Activated B cell treated with CpG ODN at 0.5 μM for 24 hours (primary cell): Measurements from ENCODE around the gene KLRF1. TPM values are rescaled to one million over a fixed set of nuclear protein-coding genes. Genes with fewer than 3 reads are reported as not detected.

ENCODE experiments used
- ATAC-seq: fragments of 200-7000 bp; cut with Tn5 transposase; one replicate; pipeline ENCODE4 v1.10.0; 2021; ENCODE audit warnings: low read depth, mild to moderate bottlenecking, moderate library complexity
- CTCF ChIA-PET: fragments of 350-600 bp; sonication (Branson Sonifier 250); formaldehyde crosslinking; loops from one replicate; lab custom pipeline; 2021; ENCODE audit warnings: antibody characterized with exemption; lab: Charles Lee
- POLR2A ChIA-PET: fragments of 350-600 bp; sonication (Branson Sonifier 250); formaldehyde crosslinking; loops from one replicate; lab custom pipeline; 2021; ENCODE audit warnings: antibody characterized with exemption; lab: Charles Lee
- DNase-seq: peaks from one replicate; pipeline ENCODE4 v3.0.0; 2022
- H3K27ac Mint-ChIP-seq: one replicate; pipeline ENCODE4 v1.8.0; 2020; ENCODE audit warnings: mixed read lengths
- H3K27me3 Mint-ChIP-seq: one replicate; pipeline ENCODE4 v1.8.0; 2021; ENCODE audit warnings: mixed read lengths
- H3K36me3 Mint-ChIP-seq: one replicate; pipeline ENCODE4 v1.8.0; 2021; ENCODE audit warnings: low read depth, mixed read lengths
- H3K4me1 Mint-ChIP-seq: one replicate; pipeline ENCODE4 v1.8.0; 2021; ENCODE audit warnings: mixed read lengths
- H3K4me3 Mint-ChIP-seq: one replicate; pipeline ENCODE4 v1.8.0; 2020; ENCODE audit warnings: mild to moderate bottlenecking, mixed read lengths
- H3K9me3 Mint-ChIP-seq: one replicate; pipeline ENCODE4 v1.8.0; 2020; ENCODE audit warnings: mixed read lengths
- intact Hi-C: fragments of 100-400 bp; cut with micrococcal nuclease; formaldehyde crosslinking; loops from one replicate; pipeline ENCODE4 v1.15.1; 2024
- total RNA-seq: library from RNA; stranded (reverse); gene quantifications from 2 replicates; pipeline ENCODE4 v1.2.3, GENCODE V29; 2022
- TF ChIP-seq, protein P1 (sequence below): fragments of 200-600 bp; IDR thresholded peaks from one replicate; pipeline ENCODE4 v1.8.0; 2022; ENCODE audit warnings: antibody characterized with exemption, mild to moderate bottlenecking

KLRF1 gene
- total RNA-seq, 1 donor from 2014 or later: 0.67 TPM

DNA sequence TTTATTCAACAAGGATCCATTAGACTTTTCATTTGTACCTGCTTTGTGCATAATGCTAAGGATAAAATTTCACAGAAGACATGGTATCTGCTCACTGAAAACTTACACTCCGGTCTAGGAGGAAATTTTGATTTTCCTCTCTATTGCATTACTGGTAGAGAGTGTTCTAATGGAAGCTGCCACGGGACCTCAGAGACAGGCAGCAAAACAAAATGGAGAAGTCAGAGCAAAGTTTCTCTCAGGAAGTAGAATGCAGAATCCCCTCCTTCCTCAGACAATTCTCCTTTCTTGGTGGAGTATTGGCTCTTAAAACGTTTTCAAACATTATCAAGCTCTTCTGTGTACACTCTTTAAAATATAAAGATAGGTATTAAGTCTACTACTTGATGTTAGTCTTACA is 29.6 kb downstream of the KLRF1 start:
- Mint-ChIP-seq H3K27ac (no peak overlapping the region), H3K27me3 (no peaks in the 10 kb centered on the region), H3K36me3 (peaks cover 65% of the 10 kb centered on the region), H3K4me1 (peaks cover 6% of the 10 kb centered on the region), H3K9me3 (no peaks in the 10 kb centered on the region), H3K4me3 (no peak overlapping the region)
- no peak for ATAC-seq
- CTCF ChIA-PET: no interaction called here
- TF ChIP-seq, protein P1, sequence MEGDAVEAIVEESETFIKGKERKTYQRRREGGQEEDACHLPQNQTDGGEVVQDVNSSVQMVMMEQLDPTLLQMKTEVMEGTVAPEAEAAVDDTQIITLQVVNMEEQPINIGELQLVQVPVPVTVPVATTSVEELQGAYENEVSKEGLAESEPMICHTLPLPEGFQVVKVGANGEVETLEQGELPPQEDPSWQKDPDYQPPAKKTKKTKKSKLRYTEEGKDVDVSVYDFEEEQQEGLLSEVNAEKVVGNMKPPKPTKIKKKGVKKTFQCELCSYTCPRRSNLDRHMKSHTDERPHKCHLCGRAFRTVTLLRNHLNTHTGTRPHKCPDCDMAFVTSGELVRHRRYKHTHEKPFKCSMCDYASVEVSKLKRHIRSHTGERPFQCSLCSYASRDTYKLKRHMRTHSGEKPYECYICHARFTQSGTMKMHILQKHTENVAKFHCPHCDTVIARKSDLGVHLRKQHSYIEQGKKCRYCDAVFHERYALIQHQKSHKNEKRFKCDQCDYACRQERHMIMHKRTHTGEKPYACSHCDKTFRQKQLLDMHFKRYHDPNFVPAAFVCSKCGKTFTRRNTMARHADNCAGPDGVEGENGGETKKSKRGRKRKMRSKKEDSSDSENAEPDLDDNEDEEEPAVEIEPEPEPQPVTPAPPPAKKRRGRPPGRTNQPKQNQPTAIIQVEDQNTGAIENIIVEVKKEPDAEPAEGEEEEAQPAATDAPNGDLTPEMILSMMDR: no peak
- POLR2A ChIA-PET: no interaction called here
- DNase-seq: no peak
- intact Hi-C loops: no loop called here

DNA sequence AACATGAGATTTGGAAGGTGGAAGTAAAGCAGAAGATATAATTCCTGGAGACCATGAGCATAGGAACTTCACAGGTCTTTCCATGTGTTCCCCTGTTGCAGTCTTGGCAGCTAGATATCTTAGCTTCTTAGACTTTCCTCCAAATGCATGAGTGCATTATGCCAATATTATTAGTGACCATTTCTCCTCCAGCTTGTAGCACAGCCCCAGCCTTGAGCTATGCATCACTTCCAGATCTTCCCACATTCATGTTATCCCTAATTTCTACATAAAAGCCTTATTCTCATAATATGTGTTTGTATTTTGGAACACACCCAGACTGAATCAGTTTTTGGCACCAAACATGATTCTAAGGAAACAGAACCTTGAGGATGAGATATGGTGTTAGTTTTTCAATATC is 30.9 kb downstream of the KLRF1 start:
- intact Hi-C loops: no loop called here

DNA sequence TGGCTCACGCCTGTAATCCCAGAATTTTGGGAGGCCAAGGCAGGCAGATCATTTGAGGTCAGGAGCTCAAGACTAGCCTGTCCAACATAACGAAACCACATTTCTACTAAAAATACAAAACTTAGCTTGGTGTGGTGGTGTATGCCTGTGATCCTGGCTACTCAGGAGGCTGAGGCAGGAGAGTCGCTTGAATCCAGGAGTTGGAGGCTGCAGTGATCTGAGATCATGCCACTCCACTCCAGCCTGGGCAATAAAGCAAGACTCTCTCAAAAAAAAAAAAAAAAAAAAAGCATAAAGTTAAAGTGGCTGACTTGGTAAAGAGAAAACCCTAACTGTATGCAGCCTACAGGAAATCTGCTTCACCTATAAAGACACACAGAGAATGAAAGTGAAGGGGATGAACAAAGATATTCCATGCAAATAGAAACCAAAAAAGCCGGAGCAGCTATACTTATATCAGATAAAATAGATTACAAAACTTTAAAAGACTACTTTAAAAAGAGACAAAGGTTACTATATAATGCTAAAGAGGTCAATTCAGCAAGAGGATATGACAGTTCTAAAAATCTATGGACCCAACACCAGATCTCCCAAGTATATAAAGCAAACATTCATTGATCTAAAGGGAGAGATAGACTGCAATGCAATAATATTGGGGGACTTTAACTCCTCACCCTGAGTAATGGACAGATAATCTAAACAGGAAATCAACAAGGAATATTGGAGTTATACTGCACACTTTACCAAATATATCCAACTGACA is 37.8 kb downstream of the KLRF1 start:
- peak overlapping the region; percentile 74 for H3K4me3 Mint-ChIP-seq
- peak overlapping the region; percentile 68 for H3K27ac Mint-ChIP-seq
- H3K4me1 Mint-ChIP-seq: peaks cover 41% of the 10 kb centered on the region
- intact Hi-C loops: loop anchor here (5.0 kb wide), 4 partner anchors 53 to 747 kb away; partner anchors contain the start of gene MAGOHB
- peaks cover 13% of the 10 kb centered on the region for H3K9me3 Mint-ChIP-seq
- TF ChIP-seq, protein P1: no peak
- H3K36me3 Mint-ChIP-seq: peaks cover 37% of the 10 kb centered on the region
- ATAC-seq: peak; percentile 13
- H3K27me3 Mint-ChIP-seq: no peaks in the 10 kb centered on the region
- POLR2A ChIA-PET: interaction anchor here (0.7 kb wide), 2 partner anchors 161 to 191 kb away, joined by 6 to 9 read pairs; no protein-coding TSS in a partner anchor
- CTCF ChIA-PET: no interaction called here
- no peak for DNase-seq

More for the DNA sequence above, 30.9 kb downstream of the KLRF1 start:
- ChIA-PET CTCF (no interaction called here), POLR2A (no interaction called here)
- ATAC-seq: no peak
- H3K4me1 Mint-ChIP-seq: peaks cover 13% of the 10 kb centered on the region
- peaks cover under 1% of the 10 kb centered on the region for H3K9me3 Mint-ChIP-seq
- H3K36me3 Mint-ChIP-seq: peaks cover 62% of the 10 kb centered on the region
- DNase-seq: no peak
- TF ChIP-seq, protein P1: no peak
- no peak overlapping the region for H3K4me3 Mint-ChIP-seq
- no peaks in the 10 kb centered on the region for H3K27me3 Mint-ChIP-seq
- no peak overlapping the region for H3K27ac Mint-ChIP-seq

DNA sequence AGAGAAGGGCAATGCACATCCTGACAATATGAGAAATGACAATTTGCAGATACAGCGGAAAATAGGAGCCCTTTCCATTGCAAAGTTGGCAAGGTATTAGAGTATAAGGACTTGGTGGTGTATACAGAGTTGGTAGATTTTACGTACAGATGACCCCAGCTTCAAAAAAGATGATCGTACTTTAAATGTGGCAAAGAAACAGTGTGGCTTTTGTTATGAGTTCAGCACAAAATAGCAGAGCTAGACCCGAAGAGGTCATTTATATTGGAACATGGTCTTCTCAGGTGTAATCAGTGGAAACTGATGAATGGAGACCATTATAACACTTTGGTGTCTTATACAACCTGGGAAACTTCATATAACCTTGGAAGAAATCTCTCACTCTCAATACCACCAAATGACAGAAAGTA is 39.6 kb downstream of the KLRF1 start:
- POLR2A ChIA-PET: interaction anchor here (0.8 to 3.9 kb wide), 8 partner anchors 40 to 520 kb away, joined by 3 to 16 read pairs (median 4); partner anchors contain the start of genes CD69, CLEC2D and CLEC7A
- CTCF ChIA-PET: interaction anchor here (1.2 to 1.5 kb wide), 2 partner anchors 68 to 69 kb away, joined by 3 to 5 read pairs; no protein-coding TSS in a partner anchor
- Mint-ChIP-seq H3K36me3 (peaks cover 33% of the 10 kb centered on the region), H3K9me3 (peaks cover 13% of the 10 kb centered on the region), H3K4me3 (peak overlapping the region; percentile 83), H3K27ac (peak overlapping the region; percentile 87), H3K4me1 (peaks cover 47% of the 10 kb centered on the region), H3K27me3 (peaks cover 2% of the 10 kb centered on the region)
- DNase-seq (no peak), ATAC-seq (peak; percentile 28)
- TF ChIP-seq, protein P1: no peak
- intact Hi-C loops: loop anchor here (5.0 kb wide), 4 partner anchors 55 to 745 kb away; partner anchors contain the start of gene MAGOHB

DNA sequence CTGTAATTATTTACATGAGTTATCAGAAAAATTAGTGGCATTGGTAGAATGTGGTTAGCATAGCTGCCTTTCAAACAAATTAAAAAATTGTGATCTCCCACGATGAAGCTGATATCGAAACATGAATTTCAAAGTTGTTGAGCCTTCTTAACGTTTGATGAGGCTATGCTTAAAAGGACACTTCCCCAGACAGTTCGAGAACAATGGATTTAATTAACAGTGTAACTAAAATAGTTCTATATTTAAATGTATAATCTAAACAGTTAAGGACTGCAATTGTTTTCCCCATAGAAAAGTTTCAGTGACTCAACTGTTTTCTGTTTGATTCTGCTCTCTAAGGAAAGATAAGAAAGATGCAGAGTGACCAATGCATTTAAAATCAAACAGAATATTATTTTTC is 40.2 kb downstream of the KLRF1 start:
- intact Hi-C loops: loop anchor here (5.0 kb wide), 4 partner anchors 55 to 745 kb away; partner anchors contain the start of gene MAGOHB
- ATAC-seq (no peak), DNase-seq (no peak)
- Mint-ChIP-seq H3K36me3 (peaks cover 32% of the 10 kb centered on the region), H3K4me3 (peak overlapping the region; percentile 83), H3K27me3 (peaks cover 2% of the 10 kb centered on the region), H3K27ac (peak overlapping the region; percentile 87), H3K4me1 (peaks cover 49% of the 10 kb centered on the region), H3K9me3 (peaks cover 13% of the 10 kb centered on the region)
- POLR2A ChIA-PET: interaction anchor here (0.6 to 3.9 kb wide), 9 partner anchors 40 to 520 kb away, joined by 3 to 16 read pairs (median 3); partner anchors contain the start of genes CD69, CLEC2D and CLEC7A
- TF ChIP-seq, protein P1: no peak
- CTCF ChIA-PET: interaction anchor here (1.5 to 2.0 kb wide), 2 partner anchors 70 to 118 kb away, joined by 3 to 5 read pairs; no protein-coding TSS in a partner anchor
